Breast epithelium (tissue), 3 donors: ENCODE results near the gene DDR2.

Source experiments
- POLR2A ChIP-seq: fragments of 450-650 bp; IDR thresholded peaks from one replicate; pipeline ENCODE4 v1.6.1; 2016; ENCODE audit warnings: antibody characterized with exemption, mild to moderate bottlenecking, moderate library complexity
- POLR2AphosphoS5 ChIP-seq, 3 donors: sonication (generic); formaldehyde crosslinking; IDR thresholded peaks; one replicate each; pipeline ENCODE4 v1.6.1; 2017; ENCODE audit warnings: antibody characterized with exemption in 3 of 3
- TF ChIP-seq, protein P1 (sequence below), 3 donors: fragments of 450-650 bp; IDR thresholded peaks; one replicate each; pipeline ENCODE4 v1.5.1; 2016 to 2017; ENCODE audit warnings: antibody characterized with exemption in 3 of 3, mild to moderate bottlenecking in 3 of 3, moderate library complexity in 3 of 3

DNA sequence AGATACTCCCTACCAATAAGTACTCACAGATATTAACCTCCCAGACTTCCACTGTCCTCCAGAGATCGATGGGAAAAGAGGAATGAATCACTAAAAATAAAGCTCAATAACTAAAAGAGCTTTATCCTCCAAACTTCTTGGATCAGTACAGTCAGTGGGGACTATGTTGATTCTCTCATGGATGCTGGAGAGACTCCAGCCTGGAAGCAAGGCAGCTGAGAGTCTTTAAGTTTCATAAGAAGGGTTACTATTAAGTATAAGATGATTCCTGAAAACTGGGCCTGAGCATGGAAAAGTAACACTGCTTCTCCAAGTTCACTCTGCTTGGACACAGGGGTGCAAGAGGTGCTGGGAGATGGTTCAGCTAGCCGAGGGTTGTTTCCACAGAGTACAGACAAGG lies 6.2 kb upstream of the DDR2 start:
- TF ChIP-seq, protein P1, sequence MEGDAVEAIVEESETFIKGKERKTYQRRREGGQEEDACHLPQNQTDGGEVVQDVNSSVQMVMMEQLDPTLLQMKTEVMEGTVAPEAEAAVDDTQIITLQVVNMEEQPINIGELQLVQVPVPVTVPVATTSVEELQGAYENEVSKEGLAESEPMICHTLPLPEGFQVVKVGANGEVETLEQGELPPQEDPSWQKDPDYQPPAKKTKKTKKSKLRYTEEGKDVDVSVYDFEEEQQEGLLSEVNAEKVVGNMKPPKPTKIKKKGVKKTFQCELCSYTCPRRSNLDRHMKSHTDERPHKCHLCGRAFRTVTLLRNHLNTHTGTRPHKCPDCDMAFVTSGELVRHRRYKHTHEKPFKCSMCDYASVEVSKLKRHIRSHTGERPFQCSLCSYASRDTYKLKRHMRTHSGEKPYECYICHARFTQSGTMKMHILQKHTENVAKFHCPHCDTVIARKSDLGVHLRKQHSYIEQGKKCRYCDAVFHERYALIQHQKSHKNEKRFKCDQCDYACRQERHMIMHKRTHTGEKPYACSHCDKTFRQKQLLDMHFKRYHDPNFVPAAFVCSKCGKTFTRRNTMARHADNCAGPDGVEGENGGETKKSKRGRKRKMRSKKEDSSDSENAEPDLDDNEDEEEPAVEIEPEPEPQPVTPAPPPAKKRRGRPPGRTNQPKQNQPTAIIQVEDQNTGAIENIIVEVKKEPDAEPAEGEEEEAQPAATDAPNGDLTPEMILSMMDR (IDR thresholded peaks at IDR 0.05): no peak
- TF ChIP-seq POLR2A: no peak
- no peak for TF ChIP-seq POLR2AphosphoS5 (IDR thresholded peaks at IDR 0.05)
